ENCODE results near the gene GRB14.

DNA sequence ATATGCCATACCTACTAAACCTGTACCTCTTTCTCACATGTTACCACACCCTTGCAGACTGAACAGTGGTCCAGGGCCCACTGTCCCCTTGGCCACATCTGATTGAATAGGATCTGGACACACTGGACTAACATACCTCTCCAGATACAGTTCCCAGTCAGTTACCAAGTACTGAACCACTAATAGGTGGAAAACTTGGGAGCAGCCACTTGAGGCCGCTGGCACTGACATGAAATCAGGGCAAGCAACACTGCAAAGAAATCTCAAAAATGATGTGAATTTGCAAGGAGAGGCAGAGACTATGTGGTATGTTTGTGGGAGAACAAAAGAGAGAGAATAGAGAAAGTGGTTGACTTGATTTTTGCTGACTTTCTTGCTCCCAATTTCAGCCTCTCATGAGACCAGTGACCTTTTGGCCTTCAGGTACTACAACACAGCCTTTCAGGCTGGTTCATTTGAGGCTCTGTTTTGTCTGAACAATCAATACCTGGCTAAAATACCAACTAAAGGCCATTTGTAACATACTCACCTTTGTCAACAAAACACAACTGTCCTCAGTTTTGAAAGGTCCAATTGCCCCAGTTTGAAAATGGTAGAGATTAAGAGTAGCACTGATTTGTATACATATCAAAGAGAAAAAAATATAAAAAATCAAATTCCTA lies 7.8 kb downstream of the GRB14 start:
- TF ChIP-seq, protein P1, sequence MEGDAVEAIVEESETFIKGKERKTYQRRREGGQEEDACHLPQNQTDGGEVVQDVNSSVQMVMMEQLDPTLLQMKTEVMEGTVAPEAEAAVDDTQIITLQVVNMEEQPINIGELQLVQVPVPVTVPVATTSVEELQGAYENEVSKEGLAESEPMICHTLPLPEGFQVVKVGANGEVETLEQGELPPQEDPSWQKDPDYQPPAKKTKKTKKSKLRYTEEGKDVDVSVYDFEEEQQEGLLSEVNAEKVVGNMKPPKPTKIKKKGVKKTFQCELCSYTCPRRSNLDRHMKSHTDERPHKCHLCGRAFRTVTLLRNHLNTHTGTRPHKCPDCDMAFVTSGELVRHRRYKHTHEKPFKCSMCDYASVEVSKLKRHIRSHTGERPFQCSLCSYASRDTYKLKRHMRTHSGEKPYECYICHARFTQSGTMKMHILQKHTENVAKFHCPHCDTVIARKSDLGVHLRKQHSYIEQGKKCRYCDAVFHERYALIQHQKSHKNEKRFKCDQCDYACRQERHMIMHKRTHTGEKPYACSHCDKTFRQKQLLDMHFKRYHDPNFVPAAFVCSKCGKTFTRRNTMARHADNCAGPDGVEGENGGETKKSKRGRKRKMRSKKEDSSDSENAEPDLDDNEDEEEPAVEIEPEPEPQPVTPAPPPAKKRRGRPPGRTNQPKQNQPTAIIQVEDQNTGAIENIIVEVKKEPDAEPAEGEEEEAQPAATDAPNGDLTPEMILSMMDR (conservative IDR thresholded peaks at IDR 0.05 in 1 of 2, IDR thresholded peaks at IDR 0.05 in 1 of 2; ENCODE audit: low read depth in 1 of 2, low read length in 2 of 2), result no peak
- no peak for TF ChIP-seq EZH2 (IDR thresholded peaks at IDR 0.05; ENCODE audit: low read length, missing control alignments)
